ENCODE data around the gene FCAMR. TPM values are rescaled to one million over a fixed set of nuclear protein-coding genes. Genes with fewer than 3 reads are reported as not detected.

FCAMR gene
- total RNA-seq, 4 donors from 2014 or later = not detected

DNA sequence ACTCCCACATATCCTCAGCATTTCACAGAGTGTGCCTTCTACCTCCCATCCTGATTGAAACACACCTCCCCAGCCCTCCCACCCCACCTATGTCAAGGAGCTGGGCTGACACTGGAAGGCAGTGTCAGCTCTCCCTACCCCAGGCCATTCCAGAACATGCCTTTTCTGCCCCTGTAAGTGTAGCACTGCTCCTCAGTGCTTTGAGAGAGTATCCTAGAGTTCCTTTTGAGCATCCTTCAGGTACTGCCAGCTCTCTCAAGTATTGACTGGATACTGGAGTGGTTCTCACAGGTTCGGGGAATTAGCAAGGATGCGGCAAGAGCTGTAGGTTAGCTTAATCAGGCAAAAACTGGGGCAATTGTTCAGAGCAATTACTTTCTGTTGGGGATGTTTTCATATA is 40.5 kb upstream of the FCAMR start:
- 100% methylated on average over 2 of the region's 2 CpGs; no CpG with 5 or more reads in 1 of the 2 donors for WGBS, 2 donors
- peak overlapping the region; percentile 21 to 72 (median 51) for H3K27ac ChIP-seq
- no peaks in the 10 kb centered on the region for H3K9me3 ChIP-seq
- no peak for TF ChIP-seq CTCF (IDR thresholded peaks at IDR 0.05)
- TF ChIP-seq POLR2A (IDR thresholded peaks at IDR 0.05) = no peak
- H3K36me3 ChIP-seq = no peaks in the 10 kb centered on the region
- intact Hi-C loops (cut with DNase I) = no loop called here
- H3K4me1 ChIP-seq = peaks cover 0 to 31% (median 0%) of the 10 kb centered on the region in 3 donors
- H3K27me3 ChIP-seq = no peaks in the 10 kb centered on the region
- H3K4me3 ChIP-seq = no peak overlapping the region
- no peak for DNase-seq

- DNase-seq = no peak
- H3K27me3 ChIP-seq = no peaks in the 10 kb centered on the region
- H3K4me1 ChIP-seq = peaks cover 0 to 35% (median 0%) of the 10 kb centered on the region in 3 donors
- intact Hi-C loops (cut with DNase I) = no loop called here
- no peak for TF ChIP-seq POLR2A (IDR thresholded peaks at IDR 0.05)
- no peak for TF ChIP-seq CTCF (IDR thresholded peaks at IDR 0.05)
- 63 to 79% methylated on average over 7 of the region's 7 CpGs for WGBS, 2 donors
- H3K27ac ChIP-seq = peak overlapping the region in 2 of 4 donors; percentile 68 to 72
- H3K4me3 ChIP-seq = no peak overlapping the region
- no peaks in the 10 kb centered on the region for H3K36me3 ChIP-seq
- no peaks in the 10 kb centered on the region for H3K9me3 ChIP-seq
These were observed 39.7 kb upstream of the FCAMR start for GRCh38 chr1:207009945-207010344.

GRCh38 chr1:207009182-207009850 is 39.1 kb upstream of the FCAMR start:
- Histone ChIP-seq H3K36me3 (no peaks in the 10 kb centered on the region), H3K4me1 (peaks cover 0 to 40% (median 0%) of the 10 kb centered on the region in 3 donors), H3K27ac (peak overlapping the region in 2 of 4 donors; percentile 68 to 72), H3K9me3 (no peaks in the 10 kb centered on the region), H3K4me3 (no peak overlapping the region), H3K27me3 (no peaks in the 10 kb centered on the region)
- intact Hi-C loops (cut with DNase I) = no loop called here
- WGBS, 2 donors = 87 to 95% methylated on average over 10 of the region's 10 CpGs
- DNase-seq = no peak
- no peak for TF ChIP-seq POLR2A (IDR thresholded peaks at IDR 0.05)
- TF ChIP-seq CTCF (IDR thresholded peaks at IDR 0.05) = no peak

DNA sequence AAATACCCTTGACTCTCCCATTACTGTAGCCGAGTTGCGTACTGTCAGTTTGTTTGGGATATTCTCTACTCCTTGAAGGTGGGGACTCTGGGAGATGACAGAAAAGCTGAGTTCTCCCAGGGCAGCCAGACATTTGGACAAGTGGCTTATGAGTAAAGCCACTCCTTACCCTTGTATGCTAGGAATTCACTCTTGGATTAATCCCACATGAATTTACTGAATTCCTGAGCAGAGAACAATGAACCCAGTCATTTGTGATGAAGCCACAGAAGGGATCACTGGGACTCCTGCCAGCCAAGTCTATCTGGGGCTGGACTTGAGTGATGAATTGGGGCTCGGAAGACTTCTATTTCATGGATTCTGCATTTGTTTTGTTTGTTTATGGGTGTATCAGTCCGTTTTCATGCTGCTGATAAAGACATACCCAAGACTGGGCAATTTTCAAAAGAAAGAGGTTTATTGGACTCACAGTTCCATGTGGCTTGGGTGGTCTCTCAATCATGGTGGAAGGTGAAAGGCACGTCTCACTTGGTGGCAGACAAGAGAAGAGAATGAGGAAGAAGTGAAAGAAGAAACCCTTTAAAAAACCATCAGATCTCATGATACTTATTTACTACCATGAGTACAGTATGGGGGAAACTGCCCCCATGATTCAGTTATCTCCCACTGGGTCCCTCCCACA is 37.2 kb upstream of the FCAMR start:
- no peaks in the 10 kb centered on the region for H3K27me3 ChIP-seq
- WGBS, 2 donors = 52 to 54% methylated on average over 5 of the region's 5 CpGs
- peak overlapping the region; percentile 4 to 65 (median 60) for H3K27ac ChIP-seq
- peaks cover 0 to 58% (median 7%) of the 10 kb centered on the region in 3 donors for H3K4me1 ChIP-seq
- H3K4me3 ChIP-seq = no peak overlapping the region
- no peaks in the 10 kb centered on the region for H3K36me3 ChIP-seq
- no peaks in the 10 kb centered on the region for H3K9me3 ChIP-seq
- TF ChIP-seq CTCF (IDR thresholded peaks at IDR 0.05) (no peak), POLR2A (IDR thresholded peaks at IDR 0.05) (no peak)
- DNase-seq = no peak
- intact Hi-C loops (cut with DNase I) = no loop called here

DNA sequence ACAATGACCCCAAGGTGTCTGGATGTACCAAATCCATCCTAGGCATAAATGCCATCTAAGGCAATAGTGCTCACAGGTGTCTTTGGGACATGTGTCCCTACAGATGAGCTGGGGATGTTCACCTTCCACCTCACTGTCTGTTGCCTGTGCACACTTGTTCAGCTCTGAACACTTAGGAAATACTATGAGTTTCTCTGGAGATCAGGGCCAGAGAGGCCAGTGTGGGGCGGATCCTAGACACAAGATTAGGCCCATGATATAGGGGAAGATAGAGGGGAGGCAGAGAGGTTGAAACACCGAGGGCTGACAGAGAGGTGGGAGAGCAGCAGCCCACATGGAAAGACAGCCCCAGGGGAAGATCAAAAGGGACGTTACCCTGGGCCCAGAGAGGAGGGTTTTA is 36.7 kb upstream of the FCAMR start:
- WGBS, 2 donors = 58 to 65% methylated on average over 3 of the region's 3 CpGs
- no peaks in the 10 kb centered on the region for H3K36me3 ChIP-seq
- TF ChIP-seq POLR2A (IDR thresholded peaks at IDR 0.05) (no peak), CTCF (IDR thresholded peaks at IDR 0.05) (no peak)
- peaks cover 0 to 64% (median 7%) of the 10 kb centered on the region in 3 donors for H3K4me1 ChIP-seq
- H3K4me3 ChIP-seq = no peak overlapping the region
- intact Hi-C loops (cut with DNase I) = no loop called here
- no peak for DNase-seq
- peak overlapping the region in 3 of 4 donors; percentile 57 to 65 (median 62) for H3K27ac ChIP-seq
- no peaks in the 10 kb centered on the region for H3K9me3 ChIP-seq
- H3K27me3 ChIP-seq = no peaks in the 10 kb centered on the region
